GM21447 (cell line): ENCODE measurements around the gene PHKA1.
"Not testable (repeated sequence)": the region's sequence is repeated elsewhere in the genome, so short reads cannot be mapped to it uniquely, and the experiment has no call there.

Source experiments
- ATAC-seq: cut with Tn5 transposase; IDR thresholded peaks from one replicate; pipeline ENCODE4 v1.9.1; 2021; ENCODE audit not compliant: unreplicated experiment

PHKA1 gene

DNA sequence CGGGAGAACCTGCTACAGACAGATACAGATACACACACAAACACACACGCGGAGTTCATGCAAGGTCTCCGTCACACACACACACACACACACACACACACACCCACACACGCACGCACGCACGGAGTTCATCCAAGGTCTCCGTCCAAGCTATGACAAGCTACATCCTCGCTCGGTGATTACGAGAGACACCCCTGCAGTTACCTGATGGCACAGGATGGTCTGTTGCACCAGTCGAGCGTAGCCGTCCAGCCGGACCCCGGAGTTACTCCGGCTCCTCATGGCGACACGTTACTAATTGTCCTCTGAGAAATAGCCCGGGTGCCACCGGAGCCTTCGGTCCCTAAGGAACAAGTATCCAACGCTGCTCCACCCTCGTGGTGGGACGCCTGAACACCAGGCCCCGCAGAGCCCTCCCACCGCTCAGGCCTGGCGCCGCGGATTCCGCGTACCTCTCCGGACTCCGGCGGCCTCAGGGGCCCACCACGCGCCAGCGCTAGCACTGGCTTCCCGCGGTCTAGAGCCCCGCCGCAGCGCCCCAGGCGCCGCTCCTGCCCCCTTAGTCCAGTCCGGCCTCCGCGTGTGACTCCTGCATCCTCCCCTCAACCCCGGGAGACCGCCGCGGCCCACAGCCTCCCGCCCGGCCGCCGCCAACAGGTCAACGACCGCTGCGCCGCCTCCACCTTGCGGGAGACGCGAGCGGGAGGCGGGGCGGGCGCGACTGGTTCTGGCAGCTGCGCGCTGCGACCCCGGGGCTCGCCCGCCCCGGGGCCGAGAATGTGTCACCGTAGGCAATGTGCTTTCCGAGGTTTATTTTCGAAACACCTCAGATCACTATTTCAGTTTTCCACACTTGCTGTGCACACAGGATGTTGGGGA, at the start of gene PHKA1:
PHKA1 (minus strand) TSS at position 708 of the 879 bp plus-strand sequence; CDS start at position 282, 426 bp downstream.
- ATAC-seq, result not testable (repeated sequence)

DNA sequence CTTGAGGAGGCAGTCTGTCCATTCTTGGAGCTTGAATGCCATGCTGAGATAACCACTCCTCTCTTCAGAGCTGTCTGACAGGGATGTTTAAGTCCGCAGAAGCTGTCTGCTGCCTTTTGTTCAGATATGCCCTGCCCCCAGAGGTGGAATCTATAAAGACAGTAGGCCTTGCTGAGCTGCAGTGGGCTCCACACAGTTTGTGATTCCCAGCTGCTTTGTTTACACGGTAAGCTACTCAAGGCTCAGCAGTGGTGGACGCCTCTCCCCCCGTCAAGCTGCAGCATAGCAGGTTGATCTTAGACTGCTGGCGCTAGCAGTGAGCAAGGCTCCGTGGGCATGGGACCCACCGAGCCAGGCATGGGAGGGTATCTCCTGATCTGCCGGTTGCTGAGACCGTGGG, 46.3 kb upstream of the PHKA1 start:
- ATAC-seq, result not testable (repeated sequence)

DNA sequence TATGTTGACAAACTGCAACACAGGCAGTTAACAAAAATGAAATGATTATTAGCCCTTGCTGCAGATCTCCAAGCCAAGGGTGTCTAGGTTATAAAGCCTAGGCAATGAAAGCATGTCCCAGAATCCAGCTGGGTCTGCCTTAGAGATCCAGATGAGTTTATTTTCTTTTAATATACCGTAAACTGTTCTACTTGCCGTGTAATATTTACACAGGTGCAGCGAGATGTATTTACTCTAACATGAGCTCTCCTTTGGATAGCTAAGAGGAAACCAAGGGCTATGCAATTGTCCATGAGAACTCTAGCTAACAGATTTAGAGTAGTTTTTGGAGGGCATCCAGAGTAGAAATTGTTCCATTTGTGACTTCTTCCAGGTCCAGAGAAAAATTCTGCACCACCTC, 34.4 kb upstream of the PHKA1 start:
- not testable (repeated sequence) for ATAC-seq

DNA sequence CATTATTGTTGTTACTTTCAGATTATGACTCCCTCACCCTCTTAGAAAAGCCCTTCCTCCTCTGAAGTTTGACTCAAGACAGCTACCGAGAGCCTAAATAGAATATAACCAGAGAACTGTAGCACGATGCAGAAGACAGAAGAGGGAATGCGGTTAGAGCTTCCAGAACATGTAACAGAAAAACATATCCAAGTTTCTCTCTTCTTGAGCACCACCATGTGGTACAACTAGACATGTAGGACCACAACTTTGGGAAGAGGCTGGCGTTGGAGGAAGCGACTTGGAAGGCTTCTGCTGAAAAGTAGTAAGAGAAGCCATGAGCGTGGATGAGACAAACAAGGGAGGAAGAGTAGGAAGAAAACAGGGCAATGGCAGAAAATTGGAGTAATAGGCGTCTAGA, 31.4 kb upstream of the PHKA1 start:
- ATAC-seq, result not testable (repeated sequence)

DNA sequence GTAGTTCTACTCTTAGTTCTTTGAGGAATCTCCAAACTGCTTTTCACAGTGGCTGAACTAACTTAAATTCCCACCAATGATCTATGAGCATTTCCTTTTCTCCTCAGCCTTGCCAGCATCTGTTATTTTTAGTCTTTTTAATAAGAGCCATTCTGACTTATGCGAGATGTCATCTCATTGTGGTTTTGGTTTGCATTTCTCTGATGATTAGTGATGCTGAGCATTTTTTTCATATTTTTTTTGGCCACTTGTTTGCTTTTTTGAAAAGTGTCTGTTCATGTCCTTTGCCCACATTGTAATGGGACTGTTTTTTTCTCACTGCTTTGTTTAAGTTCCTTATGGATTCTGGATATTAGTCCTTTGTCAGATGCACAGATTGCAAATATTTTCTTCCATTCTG, 21.5 kb upstream of the PHKA1 start:
- ATAC-seq, result no peak

DNA sequence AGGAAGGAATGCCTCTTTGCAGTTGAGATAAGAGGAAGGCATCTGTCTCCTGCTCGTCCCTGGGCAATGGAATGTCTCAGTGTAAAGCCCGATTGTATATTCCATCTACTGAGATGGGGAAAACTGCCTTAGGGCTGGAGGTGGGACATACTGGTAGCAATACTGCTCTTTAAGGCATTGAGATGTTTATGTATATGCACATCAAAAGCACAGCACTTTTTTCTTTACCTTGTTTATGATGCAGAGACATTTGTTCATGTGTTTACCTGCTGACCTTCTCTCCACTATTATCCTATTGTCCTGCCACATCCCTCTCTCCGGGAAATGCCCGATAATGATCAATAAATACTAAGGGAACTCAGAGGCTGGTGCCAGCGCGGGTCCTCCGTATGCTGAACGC, 19.5 kb upstream of the PHKA1 start:
- ATAC-seq, result not testable (repeated sequence)

DNA sequence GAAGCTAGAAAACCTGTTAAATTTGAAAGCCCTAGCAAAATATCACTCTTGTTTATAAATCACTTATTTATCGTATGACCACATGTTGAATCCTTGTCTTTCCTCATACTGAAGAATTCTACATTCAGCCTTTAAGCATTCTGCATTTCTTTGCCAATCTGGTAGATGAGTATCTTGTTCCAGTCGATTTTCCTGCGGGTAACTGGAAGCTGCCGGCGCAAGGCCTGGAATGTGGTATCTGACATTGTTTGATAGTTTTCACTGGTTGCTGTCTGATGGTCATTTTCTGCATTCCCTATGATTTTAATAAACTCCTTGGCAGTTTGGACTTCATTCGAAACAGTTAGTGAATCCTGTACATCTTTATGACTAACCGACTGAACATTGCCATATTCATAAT, 13.7 kb upstream of the PHKA1 start:
- no peak for ATAC-seq

DNA sequence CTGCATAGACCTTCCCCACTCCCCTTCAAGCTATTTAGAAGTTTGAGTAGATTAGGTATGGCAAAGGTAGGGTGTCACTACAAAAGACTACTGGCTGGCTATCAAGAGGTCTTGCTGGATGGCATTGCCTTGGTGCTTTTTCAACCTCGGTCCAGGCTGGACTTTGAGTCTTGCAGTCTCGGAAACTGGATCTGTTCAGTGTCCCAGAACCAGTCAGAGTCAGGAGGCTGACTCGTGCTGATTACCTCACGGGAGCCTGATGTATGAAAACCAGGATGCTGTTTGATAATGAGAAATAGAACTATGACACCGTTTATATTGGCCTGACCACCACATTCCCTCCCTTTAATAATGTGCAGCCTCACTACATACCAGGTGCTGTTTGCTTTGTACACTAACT, 2.7 kb upstream of the PHKA1 start:
- no peak for ATAC-seq

DNA sequence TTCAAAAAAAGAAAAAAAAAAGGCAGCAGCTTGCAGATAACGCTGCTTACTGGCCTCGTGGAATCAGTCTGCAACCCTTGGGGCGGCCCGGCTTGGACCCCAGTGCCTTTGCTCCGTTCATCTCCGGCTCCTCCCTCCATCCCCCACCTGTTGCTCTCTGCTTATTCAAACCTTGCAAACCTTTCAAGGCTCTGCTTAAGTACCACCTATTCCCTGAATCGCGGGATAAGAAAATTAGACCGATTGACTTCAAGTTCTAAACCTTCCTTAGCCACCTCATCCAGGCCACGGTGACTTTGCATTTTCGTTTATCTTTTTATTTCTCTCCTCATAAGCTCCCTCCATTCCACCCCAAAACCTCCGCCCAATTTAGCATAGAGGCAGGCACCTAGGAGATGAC, 1.4 kb upstream of the PHKA1 start:
- no peak for ATAC-seq

DNA sequence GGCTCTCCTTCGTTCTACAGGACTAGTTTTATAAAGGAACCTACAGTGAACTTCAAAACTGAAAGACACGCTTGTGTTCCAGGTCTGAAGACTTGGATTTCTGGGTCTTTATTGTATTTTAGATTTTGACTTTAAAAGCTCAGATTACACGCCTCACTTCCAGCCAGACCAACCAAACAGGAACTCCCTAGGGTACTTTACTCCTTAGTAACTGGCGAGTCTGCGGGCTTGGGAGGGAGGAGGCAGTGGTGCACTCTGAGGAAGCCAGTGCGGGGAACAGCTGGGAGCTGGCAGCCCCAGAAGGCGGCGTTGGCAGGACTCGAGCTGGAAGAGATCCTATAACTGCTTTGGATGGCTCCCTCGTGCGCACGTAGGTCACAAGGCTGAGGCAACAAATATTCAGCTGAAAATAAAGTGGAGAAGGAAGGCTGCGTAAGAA, 391 bp upstream of the PHKA1 start:
- ATAC-seq, result no peak

DNA sequence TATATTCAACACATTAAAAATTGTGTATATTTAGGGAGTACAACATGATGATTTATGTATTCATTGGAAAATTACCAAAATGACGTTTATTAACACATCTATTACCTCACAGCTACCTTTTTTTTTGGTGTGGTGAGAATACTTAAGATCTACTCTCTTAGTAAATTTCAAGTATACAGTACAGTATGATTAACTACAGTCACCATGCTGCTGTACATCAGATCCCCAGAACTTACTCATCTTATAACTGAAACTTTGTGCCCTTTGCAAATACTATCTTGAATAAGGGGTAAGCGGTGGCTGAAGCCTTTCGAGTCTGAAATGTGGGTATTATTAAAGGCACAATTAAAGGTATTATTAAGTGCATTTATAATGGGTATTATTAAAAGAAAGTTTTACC, 976 bp downstream of the PHKA1 start:
- no peak for ATAC-seq

DNA sequence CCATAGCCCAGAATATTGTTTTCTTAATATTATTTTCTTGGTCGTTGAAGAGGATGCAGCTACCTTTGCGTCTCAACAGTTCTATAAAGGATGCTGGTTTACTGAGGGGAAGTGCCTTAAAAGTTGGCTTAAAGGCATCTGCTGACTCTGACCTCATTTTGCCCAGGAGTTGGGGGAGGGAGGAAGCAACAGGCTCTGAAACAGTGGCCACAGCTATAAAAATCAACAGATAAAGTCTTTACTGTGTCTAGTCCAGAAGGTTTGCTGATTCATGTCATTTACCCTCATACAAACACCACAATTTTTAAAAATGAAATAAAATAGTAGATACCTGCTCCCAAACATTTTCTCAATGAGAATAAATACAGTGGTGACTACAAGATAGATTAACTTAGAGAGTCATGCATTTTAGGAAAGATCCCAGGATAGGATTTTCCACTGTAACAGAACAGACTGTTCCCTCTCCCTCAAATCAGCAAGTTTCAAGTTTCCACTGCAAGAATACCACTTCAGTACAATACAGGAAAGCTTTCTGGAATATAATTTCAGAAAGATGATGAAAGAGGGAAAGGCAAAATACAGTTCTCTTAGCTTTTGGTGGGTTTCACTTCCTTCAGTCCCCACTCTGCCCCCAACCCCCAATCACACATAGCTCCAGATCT, 1.9 kb downstream of the PHKA1 start:
- no peak for ATAC-seq

DNA sequence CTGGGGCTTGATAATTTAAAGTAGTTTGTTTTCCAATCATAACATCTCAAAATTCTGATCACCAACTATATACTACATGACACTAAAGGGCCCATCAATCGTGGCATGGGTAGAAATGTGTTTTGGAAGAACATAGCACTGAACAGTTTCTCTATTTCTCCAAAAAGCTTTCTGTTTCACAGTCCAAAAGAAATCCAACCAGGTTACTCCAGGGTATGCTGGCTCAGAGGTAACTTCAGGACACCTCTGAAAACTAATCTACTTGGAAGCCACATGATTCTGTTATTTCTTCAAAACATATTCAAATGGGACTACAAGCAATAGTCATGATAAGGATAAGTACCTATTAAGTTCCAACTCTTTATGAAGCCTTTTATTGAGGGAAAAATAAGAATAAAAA, 8.3 kb downstream of the PHKA1 start:
- ATAC-seq, result no peak

DNA sequence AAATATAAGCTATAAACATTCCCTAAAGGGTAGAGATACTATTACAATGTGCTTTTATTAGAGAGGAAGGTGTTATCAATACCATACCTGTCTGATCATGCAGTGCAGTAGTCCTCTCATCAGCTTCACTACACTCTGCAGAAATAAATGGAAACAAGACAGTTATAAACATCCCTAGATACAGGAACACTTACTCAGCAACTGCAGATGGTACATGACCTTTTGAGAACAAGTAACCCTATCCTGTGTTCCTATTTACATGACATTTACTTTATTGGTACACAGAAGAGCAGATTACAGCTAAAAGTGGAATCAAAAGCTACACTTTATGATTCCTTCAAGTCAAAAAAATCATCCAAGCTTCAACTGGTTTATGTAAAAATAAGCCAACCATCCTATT, 9.0 kb downstream of the PHKA1 start:
- no peak for ATAC-seq

DNA sequence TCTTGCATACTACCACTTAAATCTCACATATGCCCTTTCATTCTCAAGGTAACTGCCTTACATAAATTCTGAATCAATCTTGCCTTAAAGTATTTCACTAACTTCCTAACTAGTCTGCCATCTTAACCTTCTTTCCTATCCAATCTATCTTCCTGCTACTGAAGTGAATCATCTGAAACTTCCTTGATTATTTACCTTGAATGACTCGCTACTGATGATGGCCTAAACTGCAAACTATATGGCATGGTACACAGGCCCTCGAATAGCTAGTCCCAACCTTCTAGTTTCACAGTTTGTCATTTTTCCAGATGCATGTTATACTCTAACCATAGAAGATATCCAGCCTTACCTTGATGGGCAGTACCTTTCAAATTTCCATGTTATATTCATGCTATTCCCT, 19.9 kb downstream of the PHKA1 start:
- ATAC-seq, result no peak

DNA sequence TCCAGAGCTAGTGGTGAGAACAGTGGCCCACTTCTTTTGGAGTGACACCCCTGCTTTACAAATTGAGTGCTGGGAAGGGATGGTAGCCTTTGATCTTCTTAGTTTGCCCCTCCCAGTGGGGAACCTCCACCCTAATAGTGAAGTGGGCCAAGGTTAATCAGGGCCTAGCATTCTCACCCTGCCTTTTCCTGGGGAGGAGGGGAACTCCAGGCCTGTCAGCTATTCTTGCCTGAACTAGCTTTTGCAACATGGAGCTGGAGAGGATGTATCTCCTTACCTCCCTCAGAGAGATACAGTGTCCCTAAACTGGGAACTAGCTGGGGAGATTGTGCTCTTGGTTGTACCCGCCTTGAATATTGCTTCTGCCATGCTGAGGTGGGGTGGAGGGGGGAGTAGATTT, 20.6 kb downstream of the PHKA1 start:
- no peak for ATAC-seq

DNA sequence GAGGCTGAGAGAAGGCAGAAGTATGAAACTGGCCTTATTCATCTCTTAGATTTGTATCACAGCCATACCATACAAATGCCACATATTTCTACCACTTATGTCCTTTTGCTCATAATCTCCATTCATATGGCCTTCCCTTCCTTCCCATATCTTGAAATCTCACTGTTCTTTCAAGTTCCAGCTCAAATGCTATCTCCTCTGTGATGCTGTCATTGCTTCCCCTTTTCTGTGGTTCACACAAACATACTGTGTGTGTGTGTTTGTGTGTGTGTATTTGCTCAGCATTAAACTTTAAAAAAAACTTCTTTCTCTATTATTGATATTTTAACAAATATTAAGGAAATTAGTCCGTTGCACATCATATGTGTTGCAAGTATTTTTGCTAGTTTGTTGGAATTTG, 26.7 kb downstream of the PHKA1 start:
- ATAC-seq, result no peak

DNA sequence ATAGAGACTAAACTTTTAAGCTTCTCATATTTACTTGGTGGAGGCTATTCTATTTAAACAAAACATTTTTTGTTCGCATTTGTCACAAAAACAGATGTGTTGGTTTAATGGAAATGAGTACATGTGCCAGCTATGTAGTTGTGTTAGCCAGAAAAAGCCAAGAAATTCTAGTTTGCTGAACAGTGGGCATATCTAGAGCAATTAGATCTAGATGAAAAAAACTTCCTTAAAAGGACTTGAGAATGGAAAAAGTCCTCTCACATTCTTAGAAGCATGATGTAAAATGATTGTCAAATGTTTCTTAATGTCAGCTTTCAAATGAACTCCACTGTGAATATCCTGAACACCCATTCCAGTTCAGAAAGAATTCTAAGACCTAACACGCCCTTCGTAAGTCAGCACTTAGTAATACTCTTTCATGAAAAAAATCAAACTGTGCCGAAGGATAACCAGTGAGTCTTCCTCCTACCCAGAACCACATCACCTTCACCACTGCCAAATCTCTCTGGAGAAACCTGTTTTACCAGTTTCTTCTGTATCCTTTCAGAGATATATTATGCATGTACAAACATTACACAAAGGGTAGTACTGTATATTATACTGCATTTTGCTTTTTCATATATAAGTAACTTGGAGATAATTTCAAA, 28.2 kb downstream of the PHKA1 start:
- ATAC-seq, result no peak

DNA sequence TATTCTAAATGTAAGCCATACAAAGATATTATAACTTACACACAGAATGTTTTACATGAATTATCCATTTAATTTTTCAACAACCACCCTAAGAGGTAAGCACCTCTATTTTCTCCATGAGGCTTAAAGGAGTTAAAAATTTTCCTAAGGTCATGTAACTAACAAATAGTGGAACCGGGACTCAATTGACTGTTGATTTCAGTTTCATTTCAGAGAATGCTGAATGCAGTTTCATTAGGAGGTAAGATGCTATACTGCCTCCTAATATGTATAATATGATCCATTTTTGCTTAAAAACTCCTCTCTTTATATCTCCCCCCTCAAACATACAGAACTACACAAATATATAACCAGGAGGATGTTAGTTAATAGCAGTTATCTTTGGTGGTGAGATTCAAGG, 29.1 kb downstream of the PHKA1 start:
- no peak for ATAC-seq

DNA sequence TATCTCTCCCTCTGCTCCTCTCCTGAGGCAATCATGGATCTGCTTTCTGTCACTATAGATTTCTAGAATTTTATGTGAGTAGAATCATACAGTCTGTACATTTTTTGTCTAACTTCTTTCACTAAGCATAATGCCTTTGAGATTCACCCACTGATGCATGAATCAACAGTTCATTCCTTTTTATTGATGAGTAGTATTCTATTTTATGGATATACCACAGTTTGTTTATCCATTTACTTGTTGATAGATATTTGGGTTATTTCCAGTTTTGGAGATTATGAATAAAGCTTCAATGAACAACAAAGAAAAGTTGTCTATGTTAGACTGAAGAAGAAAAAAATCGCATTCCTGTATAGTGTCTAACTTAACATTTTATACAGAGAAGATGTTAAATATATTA, 30.5 kb downstream of the PHKA1 start:
- no peak for ATAC-seq

DNA sequence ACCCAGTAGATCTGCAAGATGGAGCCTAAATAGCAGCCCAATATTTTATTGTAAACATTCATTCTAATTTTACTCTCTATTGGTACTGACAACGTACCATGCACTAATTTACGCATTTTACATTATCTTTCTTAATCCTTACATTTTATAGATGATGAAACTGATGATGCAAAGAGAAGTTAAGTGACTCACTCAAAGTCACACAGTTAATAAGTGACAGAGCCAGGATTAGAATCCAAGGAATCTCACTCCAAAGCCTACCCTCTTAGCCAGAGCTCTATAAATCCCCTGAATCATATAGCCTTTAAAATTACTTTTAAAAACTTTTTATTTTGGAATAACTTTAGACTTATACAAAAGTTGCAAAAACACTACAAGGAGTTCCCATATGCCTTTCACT, 37.6 kb downstream of the PHKA1 start:
- ATAC-seq, result no peak

DNA sequence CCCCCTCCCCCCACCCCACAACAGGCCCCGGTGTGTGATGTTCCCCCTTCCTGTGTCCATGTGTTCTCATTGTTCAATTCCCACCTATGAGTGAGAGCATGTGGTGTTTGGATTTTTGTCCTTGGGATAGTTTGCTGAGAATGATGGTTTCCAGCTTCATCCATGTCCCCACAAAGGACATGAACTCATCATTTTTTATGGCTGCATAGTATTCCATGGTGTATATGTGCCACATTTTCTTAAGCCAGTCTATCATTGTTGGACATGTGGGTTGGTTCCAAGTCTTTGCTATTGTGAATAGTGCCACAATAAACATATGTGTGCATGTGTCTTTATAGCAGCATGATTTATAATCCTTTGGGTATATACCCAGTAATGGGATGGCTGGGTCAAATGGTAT, 40.2 kb downstream of the PHKA1 start:
- not testable (repeated sequence) for ATAC-seq
